Measurements from ENCODE around the gene KCNMB3. TPM values are rescaled to one million over a fixed set of nuclear protein-coding genes. Genes with fewer than 3 reads are reported as not detected.
A peak's percentile ranks its signal among the peaks of the same experiment; 100 is the strongest.
"Not testable (repeated sequence)": the region's sequence is repeated elsewhere in the genome, so short reads cannot be mapped to it uniquely, and the experiment has no call there.

The KCNMB3 gene
- total RNA-seq, 2 experiments from 2014 or later: 0.72 to 0.74 TPM

- no peaks in the 10 kb centered on the region for H3K4me1 Mint-ChIP-seq
- no peaks in the 10 kb centered on the region for H3K36me3 Mint-ChIP-seq
- H3K9me3 Mint-ChIP-seq: no peaks in the 10 kb centered on the region
- no peaks in the 10 kb centered on the region for H3K27me3 Mint-ChIP-seq
- no peak for DNase-seq
- H3K27ac Mint-ChIP-seq: no peak overlapping the region
- H3K4me3 Mint-ChIP-seq: no peak overlapping the region
Measured at GRCh38 chr3:179244878-179245277, 6.0 kb downstream of the KCNMB3 start.

DNA sequence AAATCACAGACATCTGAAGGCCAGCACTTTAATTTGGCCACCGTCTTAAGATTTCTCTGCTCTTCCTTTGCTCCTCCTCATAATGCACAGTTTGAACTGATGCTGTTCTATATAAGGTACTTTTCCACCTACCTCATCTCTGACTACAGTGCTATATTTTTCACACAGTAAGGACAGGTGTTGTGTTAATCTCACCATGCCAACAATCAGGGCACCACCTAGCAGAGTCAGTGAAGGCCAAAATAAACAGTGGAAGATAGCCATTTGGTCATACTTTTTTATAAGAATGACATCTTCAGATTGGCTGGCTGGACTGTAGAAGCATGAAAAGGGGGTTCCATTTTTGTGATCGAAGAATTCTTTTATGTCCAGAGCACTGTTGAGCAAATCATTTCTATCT lies 8.1 kb downstream of the KCNMB3 start:
- H3K9me3 Mint-ChIP-seq, DNase-seq, H3K4me1 Mint-ChIP-seq, H3K27ac Mint-ChIP-seq, H3K36me3 Mint-ChIP-seq, H3K4me3 Mint-ChIP-seq, H3K27me3 Mint-ChIP-seq: not testable (repeated sequence)

GRCh38 chr3:179240299-179240698 lies 10.6 kb downstream of the KCNMB3 start:
- H3K4me1 Mint-ChIP-seq, H3K27ac Mint-ChIP-seq, H3K9me3 Mint-ChIP-seq, H3K36me3 Mint-ChIP-seq, H3K27me3 Mint-ChIP-seq, H3K4me3 Mint-ChIP-seq, DNase-seq: not testable (repeated sequence)

DNA sequence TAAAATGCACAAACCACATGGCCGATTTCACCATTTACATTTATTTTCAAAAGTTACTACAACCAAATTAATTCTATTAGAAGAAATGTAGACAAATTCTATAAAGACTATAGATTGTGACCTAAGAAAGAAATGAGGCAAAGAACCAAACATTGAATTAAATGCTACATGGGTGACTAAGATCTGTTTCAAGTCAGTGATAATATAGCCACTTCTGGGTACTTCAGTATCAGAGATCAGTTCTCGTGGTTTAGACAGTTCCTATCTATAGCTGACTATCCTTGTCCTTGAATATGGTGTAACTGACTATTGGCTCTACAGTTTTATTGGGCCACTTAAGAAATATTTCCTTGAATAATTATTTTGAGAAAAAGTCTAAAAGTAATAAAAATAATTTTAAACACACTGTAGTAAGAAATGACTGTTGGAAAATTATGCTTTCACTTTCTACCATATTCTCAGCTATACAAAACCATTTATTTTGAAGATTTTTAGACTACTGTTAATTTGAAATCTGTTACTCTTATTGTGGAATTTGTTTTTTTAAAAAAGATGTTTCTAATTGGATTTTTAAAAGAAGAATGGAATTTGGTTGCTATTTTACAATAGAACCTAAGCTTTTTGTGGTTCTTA lies 14.1 kb downstream of the KCNMB3 start:
- Mint-ChIP-seq H3K4me1 (peaks cover 5% of the 10 kb centered on the region), H3K9me3 (no peaks in the 10 kb centered on the region), H3K4me3 (no peak overlapping the region), H3K36me3 (peaks cover 12% of the 10 kb centered on the region), H3K27me3 (no peaks in the 10 kb centered on the region), H3K27ac (peak overlapping the region; percentile 26)
- DNase-seq: no peak

- DNase-seq: no peak
- no peaks in the 10 kb centered on the region for H3K9me3 Mint-ChIP-seq
- H3K27ac Mint-ChIP-seq: no peak overlapping the region
- H3K36me3 Mint-ChIP-seq: peaks cover 25% of the 10 kb centered on the region
- no peak overlapping the region for H3K4me3 Mint-ChIP-seq
- no peaks in the 10 kb centered on the region for H3K27me3 Mint-ChIP-seq
- H3K4me1 Mint-ChIP-seq: peaks cover 5% of the 10 kb centered on the region
Measured at GRCh38 chr3:179234199-179234598, 16.7 kb downstream of the KCNMB3 start.

GRCh38 chr3:179233043-179233442 lies 17.9 kb downstream of the KCNMB3 start:
- Mint-ChIP-seq H3K4me1 (peaks cover 5% of the 10 kb centered on the region), H3K36me3 (peaks cover 25% of the 10 kb centered on the region), H3K9me3 (no peaks in the 10 kb centered on the region), H3K27ac (no peak overlapping the region), H3K27me3 (no peaks in the 10 kb centered on the region), H3K4me3 (no peak overlapping the region)
- DNase-seq: no peak

GRCh38 chr3:179229177-179229576 lies 21.7 kb downstream of the KCNMB3 start:
- Mint-ChIP-seq H3K9me3 (no peaks in the 10 kb centered on the region), H3K27me3 (no peaks in the 10 kb centered on the region), H3K4me3 (no peak overlapping the region), H3K27ac (no peak overlapping the region), H3K36me3 (peaks cover 24% of the 10 kb centered on the region), H3K4me1 (peaks cover 5% of the 10 kb centered on the region)
- no peak for DNase-seq

- peaks cover 6% of the 10 kb centered on the region for H3K4me1 Mint-ChIP-seq
- DNase-seq: no peak
- no peak overlapping the region for H3K4me3 Mint-ChIP-seq
- no peaks in the 10 kb centered on the region for H3K27me3 Mint-ChIP-seq
- H3K27ac Mint-ChIP-seq: no peak overlapping the region
- H3K9me3 Mint-ChIP-seq: no peaks in the 10 kb centered on the region
- H3K36me3 Mint-ChIP-seq: peaks cover 21% of the 10 kb centered on the region
Measured at GRCh38 chr3:179227349-179227748, 23.6 kb downstream of the KCNMB3 start.

- no peak overlapping the region for H3K27ac Mint-ChIP-seq
- DNase-seq: no peak
- H3K9me3 Mint-ChIP-seq: no peaks in the 10 kb centered on the region
- peaks cover 6% of the 10 kb centered on the region for H3K4me1 Mint-ChIP-seq
- H3K4me3 Mint-ChIP-seq: no peak overlapping the region
- H3K36me3 Mint-ChIP-seq: peaks cover 4% of the 10 kb centered on the region
- H3K27me3 Mint-ChIP-seq: no peaks in the 10 kb centered on the region
Measured at GRCh38 chr3:179224584-179224983, 26.3 kb downstream of the KCNMB3 start.

DNA sequence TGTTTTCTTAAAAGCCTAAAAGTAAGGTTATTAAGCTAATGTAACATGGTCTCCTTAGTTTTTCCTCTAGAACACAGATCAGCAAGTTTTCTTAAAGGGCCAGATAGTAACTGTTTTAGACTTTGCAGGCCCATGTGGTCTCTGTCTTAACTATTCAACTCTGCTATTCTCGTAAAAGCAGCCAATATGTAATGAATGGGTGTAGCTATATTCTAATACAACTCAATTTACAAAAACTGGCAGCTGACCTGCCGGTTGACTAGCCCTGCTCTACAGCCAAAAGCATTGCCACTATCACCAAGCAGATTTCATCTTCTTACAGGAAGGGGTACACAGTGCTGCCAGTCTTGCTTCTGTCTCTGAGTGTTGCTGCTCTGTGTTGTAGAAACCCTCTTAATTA lies 27.4 kb downstream of the KCNMB3 start:
- Mint-ChIP-seq H3K9me3 (no peaks in the 10 kb centered on the region), H3K4me1 (peaks cover 6% of the 10 kb centered on the region), H3K27ac (no peak overlapping the region), H3K27me3 (no peaks in the 10 kb centered on the region), H3K36me3 (peaks cover 4% of the 10 kb centered on the region), H3K4me3 (no peak overlapping the region)
- no peak for DNase-seq

DNA sequence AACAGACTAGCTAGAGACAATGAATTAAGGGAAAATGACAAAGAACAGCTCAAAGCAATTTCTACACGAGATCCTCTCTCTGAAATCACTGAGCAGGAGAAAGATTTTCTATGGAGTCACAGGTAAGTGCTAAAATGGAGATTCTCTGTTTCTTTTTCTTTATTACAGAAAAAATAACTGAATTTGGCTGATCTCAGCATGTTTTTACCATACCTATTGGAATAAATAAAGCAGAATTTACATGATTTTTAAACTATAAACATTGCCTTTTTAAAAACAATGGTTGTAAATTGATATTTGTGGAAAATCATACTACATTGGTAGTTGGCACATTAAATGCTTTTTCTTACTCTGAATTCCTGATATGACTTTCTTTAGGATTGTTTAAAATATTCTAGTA lies 32.7 kb downstream of the KCNMB3 start:
- not testable (repeated sequence) for H3K27me3 Mint-ChIP-seq, DNase-seq, H3K4me3 Mint-ChIP-seq, H3K27ac Mint-ChIP-seq, H3K36me3 Mint-ChIP-seq, H3K4me1 Mint-ChIP-seq, H3K9me3 Mint-ChIP-seq

DNA sequence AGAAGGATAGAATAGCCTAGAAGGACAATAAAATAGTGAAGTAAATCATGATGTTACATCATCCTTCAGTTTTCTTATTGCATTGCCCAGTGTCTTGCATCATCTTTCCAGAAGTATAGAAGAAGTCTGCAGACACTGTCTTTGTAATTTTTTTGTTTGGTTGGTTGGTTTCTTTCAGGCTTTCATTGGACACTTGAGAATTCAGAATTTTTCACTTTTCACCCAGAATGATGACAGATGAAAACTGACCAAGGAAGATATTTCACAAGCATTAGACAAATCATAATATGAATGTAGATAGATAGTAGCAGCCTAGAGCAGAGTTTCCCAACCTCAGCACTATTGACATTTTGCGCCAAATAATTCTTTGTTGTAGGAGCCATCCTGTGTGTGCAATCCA lies 35.4 kb downstream of the KCNMB3 start:
- not testable (repeated sequence) for DNase-seq, H3K27me3 Mint-ChIP-seq, H3K36me3 Mint-ChIP-seq, H3K9me3 Mint-ChIP-seq, H3K4me1 Mint-ChIP-seq, H3K4me3 Mint-ChIP-seq
- peak overlapping the region; percentile 64 for H3K27ac Mint-ChIP-seq

GRCh38 chr3:179200790-179201189 lies 50.1 kb downstream of the KCNMB3 start:
- H3K27me3 Mint-ChIP-seq: no peaks in the 10 kb centered on the region
- no peaks in the 10 kb centered on the region for H3K9me3 Mint-ChIP-seq
- no peak overlapping the region for H3K4me3 Mint-ChIP-seq
- peak overlapping the region; percentile 32 for H3K27ac Mint-ChIP-seq
- no peak for DNase-seq
- peaks cover 13% of the 10 kb centered on the region for H3K36me3 Mint-ChIP-seq
- peaks cover 23% of the 10 kb centered on the region for H3K4me1 Mint-ChIP-seq

GRCh38 chr3:179196700-179197099 lies 54.2 kb downstream of the KCNMB3 start:
- no peak for DNase-seq
- Mint-ChIP-seq H3K36me3 (peaks cover 9% of the 10 kb centered on the region), H3K27me3 (no peaks in the 10 kb centered on the region), H3K4me1 (peaks cover 37% of the 10 kb centered on the region), H3K27ac (peak overlapping the region; percentile 20), H3K4me3 (no peak overlapping the region), H3K9me3 (no peaks in the 10 kb centered on the region)

- H3K36me3 Mint-ChIP-seq: peaks cover 9% of the 10 kb centered on the region
- H3K4me3 Mint-ChIP-seq: no peak overlapping the region
- no peaks in the 10 kb centered on the region for H3K27me3 Mint-ChIP-seq
- no peaks in the 10 kb centered on the region for H3K9me3 Mint-ChIP-seq
- no peak for DNase-seq
- H3K4me1 Mint-ChIP-seq: peaks cover 37% of the 10 kb centered on the region
- no peak overlapping the region for H3K27ac Mint-ChIP-seq
Measured at GRCh38 chr3:179196098-179196497, 54.8 kb downstream of the KCNMB3 start.

DNA sequence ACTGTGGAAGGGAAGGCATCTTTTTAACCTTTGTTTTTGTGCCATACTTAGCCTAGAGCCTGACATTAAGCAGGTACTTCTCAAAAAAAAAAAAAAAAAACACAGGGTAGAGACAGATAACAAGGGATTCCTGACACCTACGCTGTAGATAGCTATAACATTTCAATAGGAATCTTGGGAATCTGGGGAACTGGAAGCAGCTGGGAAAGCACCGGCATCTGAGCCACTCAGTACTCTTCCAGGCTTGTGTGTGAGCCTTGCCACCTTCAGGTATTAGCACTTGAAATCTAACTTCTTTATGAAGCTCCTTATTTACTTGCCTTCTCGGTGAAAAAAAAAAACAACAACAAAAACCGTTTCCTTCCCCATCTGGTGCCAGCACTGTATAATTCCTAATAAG lies 56.0 kb downstream of the KCNMB3 start:
- H3K4me1 Mint-ChIP-seq: peaks cover 43% of the 10 kb centered on the region

More for the DNA sequence above, 56.0 kb downstream of the KCNMB3 start:
- Mint-ChIP-seq H3K4me3 (no peak overlapping the region), H3K36me3 (peaks cover 4% of the 10 kb centered on the region), H3K27me3 (no peaks in the 10 kb centered on the region), H3K9me3 (no peaks in the 10 kb centered on the region), H3K27ac (no peak overlapping the region)
- no peak for DNase-seq
